ENCODE data around the gene JPH4.

JPH4 gene

DNA sequence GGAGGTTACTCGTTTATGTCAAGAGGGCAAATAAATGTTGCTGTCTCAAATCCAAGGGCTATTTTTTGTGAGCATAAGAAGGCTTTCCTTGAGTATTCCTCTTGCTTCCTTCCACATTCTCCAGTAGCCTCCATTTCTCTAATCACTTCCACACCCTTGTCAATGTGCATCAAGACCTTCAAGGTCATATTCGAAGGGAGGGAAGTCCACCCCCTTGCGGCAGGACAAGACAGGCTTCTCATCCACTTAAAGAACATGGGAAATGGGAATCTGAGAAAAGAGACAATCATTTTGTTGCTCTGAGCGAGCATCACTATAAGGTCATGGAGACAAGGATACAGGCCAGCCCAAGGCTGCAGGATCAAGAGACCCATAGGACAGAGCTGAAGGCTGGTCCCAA is 44.4 kb upstream of the JPH4 start:
- Histone ChIP-seq H3K27me3 (no peaks in the 10 kb centered on the region), H3K4me1 (ENCODE audit: control insufficient read depth in 1 of 2, insufficient read depth in 1 of 2, low read depth in 1 of 2, low read length in 1 of 2) (no peaks in the 10 kb centered on the region), H3K27ac (no peak overlapping the region), H3K4me3 (ENCODE audit: low read depth in 1 of 2, low read length in 1 of 2) (no peak overlapping the region), H3K36me3 (no peaks in the 10 kb centered on the region), H3K9me3 (no peaks in the 10 kb centered on the region)
- TF ChIP-seq, protein P1, sequence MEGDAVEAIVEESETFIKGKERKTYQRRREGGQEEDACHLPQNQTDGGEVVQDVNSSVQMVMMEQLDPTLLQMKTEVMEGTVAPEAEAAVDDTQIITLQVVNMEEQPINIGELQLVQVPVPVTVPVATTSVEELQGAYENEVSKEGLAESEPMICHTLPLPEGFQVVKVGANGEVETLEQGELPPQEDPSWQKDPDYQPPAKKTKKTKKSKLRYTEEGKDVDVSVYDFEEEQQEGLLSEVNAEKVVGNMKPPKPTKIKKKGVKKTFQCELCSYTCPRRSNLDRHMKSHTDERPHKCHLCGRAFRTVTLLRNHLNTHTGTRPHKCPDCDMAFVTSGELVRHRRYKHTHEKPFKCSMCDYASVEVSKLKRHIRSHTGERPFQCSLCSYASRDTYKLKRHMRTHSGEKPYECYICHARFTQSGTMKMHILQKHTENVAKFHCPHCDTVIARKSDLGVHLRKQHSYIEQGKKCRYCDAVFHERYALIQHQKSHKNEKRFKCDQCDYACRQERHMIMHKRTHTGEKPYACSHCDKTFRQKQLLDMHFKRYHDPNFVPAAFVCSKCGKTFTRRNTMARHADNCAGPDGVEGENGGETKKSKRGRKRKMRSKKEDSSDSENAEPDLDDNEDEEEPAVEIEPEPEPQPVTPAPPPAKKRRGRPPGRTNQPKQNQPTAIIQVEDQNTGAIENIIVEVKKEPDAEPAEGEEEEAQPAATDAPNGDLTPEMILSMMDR (IDR thresholded peaks at IDR 0.05): no peak

DNA sequence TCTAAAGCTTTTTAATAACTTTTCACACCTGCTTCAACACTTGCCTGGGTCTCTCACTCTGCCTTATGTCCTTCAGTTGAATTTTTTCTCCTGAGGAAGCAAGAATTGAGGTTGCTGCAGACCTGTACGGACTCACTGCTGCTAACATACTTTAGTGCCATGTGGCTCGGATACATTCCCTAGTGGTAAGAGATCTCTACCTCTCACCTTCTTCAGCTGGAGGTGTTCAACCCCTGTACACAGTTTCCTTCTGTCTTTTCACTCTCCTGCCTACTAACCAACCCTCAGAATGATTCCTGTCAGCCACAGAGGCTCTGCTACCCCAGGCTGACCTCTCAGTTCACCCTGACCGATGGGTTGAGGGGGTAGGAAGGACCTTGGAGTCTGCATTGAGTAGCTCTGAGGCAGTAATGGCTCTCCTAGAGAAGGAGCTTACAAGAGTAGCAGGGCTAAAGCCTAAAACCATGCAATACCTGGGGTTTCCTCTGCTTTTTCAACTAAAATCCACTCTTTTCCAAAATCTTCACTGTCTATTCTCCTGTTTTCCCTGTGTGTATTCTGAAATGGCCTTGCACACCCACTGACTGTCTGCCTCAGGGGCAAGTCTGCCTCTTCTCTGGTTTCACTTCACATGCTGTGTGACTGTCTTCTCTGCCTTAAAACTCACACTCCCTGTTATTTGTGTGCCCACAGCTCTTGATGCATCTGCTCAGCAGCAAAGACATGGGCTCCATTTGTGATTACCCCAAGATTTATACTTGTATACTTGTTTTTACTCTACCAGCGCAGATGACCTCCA is 43.5 kb upstream of the JPH4 start:
- no peak overlapping the region for H3K4me3 ChIP-seq (ENCODE audit: low read depth in 1 of 2, low read length in 1 of 2)

DNA sequence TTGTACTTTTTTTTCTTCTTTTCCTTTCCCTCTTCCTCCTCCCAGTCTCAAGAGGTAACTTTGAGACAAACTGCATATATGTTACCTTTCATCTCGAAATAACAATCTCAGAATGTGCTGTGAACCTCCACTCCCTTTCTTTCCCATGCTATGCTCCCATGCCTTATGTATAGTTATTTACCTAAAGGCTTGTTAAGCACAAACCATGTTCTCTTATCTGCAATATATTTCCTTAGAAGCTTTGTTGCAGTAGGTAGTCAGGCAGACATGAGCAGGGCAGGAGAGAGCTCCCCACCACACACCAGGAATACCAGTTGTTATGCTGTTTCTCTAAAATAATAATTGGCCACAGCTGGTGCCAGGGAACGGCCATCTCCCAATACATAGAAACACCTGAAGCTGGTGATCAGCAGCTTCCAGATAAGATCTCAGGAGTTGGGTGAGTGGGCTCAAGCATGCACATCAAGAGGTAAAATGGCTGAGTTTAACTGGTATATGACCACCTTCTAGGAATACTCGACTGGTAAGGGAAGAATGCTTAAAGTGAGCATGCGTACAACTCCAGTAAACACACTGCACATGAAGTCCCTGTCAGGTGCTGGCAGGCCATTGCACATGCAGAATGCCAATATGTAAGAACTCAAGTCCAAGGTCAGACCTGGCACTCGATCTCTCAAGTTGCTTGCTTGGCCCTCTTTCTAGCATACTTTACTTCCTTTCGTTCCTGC is 42.8 kb upstream of the JPH4 start:
- Histone ChIP-seq H3K27ac (no peak overlapping the region), H3K9me3 (no peaks in the 10 kb centered on the region), H3K27me3 (no peaks in the 10 kb centered on the region), H3K36me3 (no peaks in the 10 kb centered on the region), H3K4me3 (ENCODE audit: low read depth in 1 of 2, low read length in 1 of 2) (no peak overlapping the region), H3K4me1 (ENCODE audit: control insufficient read depth in 1 of 2, insufficient read depth in 1 of 2, low read depth in 1 of 2, low read length in 1 of 2) (no peaks in the 10 kb centered on the region)
- TF ChIP-seq, protein P1 (IDR thresholded peaks at IDR 0.05): no peak

More for the DNA sequence above, 43.5 kb upstream of the JPH4 start:
- Histone ChIP-seq H3K27me3 (no peaks in the 10 kb centered on the region), H3K9me3 (no peaks in the 10 kb centered on the region), H3K36me3 (no peaks in the 10 kb centered on the region), H3K4me1 (ENCODE audit: control insufficient read depth in 1 of 2, insufficient read depth in 1 of 2, low read depth in 1 of 2, low read length in 1 of 2) (no peaks in the 10 kb centered on the region), H3K27ac (no peak overlapping the region)
- TF ChIP-seq, protein P1 (IDR thresholded peaks at IDR 0.05): no peak

DNA sequence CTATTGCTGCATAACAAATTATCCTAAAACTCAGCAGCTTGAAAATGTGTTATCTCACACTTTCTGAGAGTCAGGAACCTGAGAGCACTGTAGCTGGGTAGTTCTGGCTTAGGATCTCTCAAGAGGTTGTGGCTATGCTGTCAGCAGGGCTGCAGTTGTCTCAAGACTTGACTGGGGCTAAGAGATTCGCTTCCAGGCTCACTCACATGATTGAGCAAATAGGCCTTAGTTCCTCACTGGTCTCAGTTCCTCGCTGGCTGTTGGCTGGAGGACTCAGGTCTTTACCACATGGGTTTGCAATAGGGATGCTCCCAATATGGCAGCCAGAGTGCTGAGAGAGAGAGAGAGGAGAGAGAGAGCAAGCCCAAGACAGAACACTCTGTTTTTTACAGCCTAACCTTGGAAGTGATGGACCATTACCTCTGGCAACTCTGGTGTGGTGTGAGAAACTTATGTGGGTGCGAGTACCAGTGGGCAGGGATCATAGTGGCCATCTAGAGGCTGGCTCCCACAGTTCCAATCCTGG is 41.6 kb upstream of the JPH4 start:
- Histone ChIP-seq H3K27me3 (no peaks in the 10 kb centered on the region), H3K27ac (no peak overlapping the region), H3K36me3 (no peaks in the 10 kb centered on the region), H3K4me1 (ENCODE audit: control insufficient read depth in 1 of 2, insufficient read depth in 1 of 2, low read depth in 1 of 2, low read length in 1 of 2) (no peaks in the 10 kb centered on the region), H3K4me3 (ENCODE audit: low read depth in 1 of 2, low read length in 1 of 2) (no peak overlapping the region), H3K9me3 (no peaks in the 10 kb centered on the region)
- TF ChIP-seq, protein P1 (IDR thresholded peaks at IDR 0.05): no peak

DNA sequence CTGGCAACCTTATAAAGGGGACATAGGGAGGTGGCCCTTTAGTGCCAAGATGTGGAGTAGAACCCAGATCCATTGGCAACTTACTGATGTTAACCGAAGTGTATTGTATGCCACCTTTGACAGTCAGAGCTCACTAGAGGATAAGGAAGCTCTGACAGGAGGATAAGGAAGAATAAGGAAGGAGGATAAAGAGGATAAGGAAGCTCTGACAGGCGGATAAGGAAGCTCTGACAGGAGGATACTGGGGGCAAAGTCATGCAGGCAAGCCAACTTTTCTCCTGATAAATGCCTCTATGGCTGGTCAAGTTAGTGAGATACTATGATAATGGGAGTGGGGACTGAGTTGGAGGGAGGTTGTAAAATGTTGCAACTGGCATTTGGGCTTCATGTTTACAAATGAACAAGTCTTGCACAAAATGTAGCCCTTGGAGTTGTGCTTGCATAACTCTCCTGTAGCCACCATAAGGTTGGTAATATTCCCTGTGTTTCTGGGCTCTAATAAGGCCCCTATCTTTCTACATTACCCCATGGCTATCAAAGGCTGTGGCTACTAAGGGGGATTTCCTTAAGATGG is 39.9 kb upstream of the JPH4 start:
- Histone ChIP-seq H3K4me1 (ENCODE audit: control insufficient read depth in 1 of 2, insufficient read depth in 1 of 2, low read depth in 1 of 2, low read length in 1 of 2) (no peaks in the 10 kb centered on the region), H3K27me3 (no peaks in the 10 kb centered on the region), H3K36me3 (no peaks in the 10 kb centered on the region), H3K4me3 (ENCODE audit: low read depth in 1 of 2, low read length in 1 of 2) (no peak overlapping the region), H3K27ac (no peak overlapping the region), H3K9me3 (no peaks in the 10 kb centered on the region)
- TF ChIP-seq, protein P1 (IDR thresholded peaks at IDR 0.05): no peak

All from neutrophil (primary cell).